ENCODE results near the gene BTBD6.

Gene BTBD6

GRCh38 chr14:105258846-105259245 lies 10.5 kb downstream of the BTBD6 start:
- CTCF ChIA-PET, result no interaction called here
- POLR2A ChIA-PET, result no interaction called here
- TF ChIP-seq CTCF (IDR thresholded peaks at IDR 0.05; ENCODE audit: control extremely low read depth, extremely low read depth, low read depth, missing control alignments), result no peak
- no peak for DNase-seq (ENCODE audit: extremely low spot score)

GRCh38 chr14:105260959-105261358 lies 12.6 kb downstream of the BTBD6 start:
- no peak for DNase-seq (ENCODE audit: extremely low spot score)
- CTCF ChIA-PET, result interaction anchor here (1.5 kb wide), 2 partner anchors 10 to 171 kb away, joined by 3 to 6 read pairs; no protein-coding TSS in a partner anchor

GRCh38 chr14:105261781-105262180 lies 13.4 kb downstream of the BTBD6 start:
- ChIA-PET CTCF (no interaction called here), POLR2A (no interaction called here)
- TF ChIP-seq CTCF (IDR thresholded peaks at IDR 0.05; ENCODE audit: control extremely low read depth, extremely low read depth, low read depth, missing control alignments), result no peak
- no peak for DNase-seq (ENCODE audit: extremely low spot score)

More at GRCh38 chr14:105260959-105261358, 12.6 kb downstream of the BTBD6 start:
- POLR2A ChIA-PET, result no interaction called here
- no peak for TF ChIP-seq CTCF (IDR thresholded peaks at IDR 0.05; ENCODE audit: control extremely low read depth, extremely low read depth, low read depth, missing control alignments)

- POLR2A ChIA-PET, result no interaction called here
- CTCF ChIA-PET, result interaction anchor here (0.8 to 1.6 kb wide), 4 partner anchors 8 to 26 kb away, joined by 3 to 4 read pairs (median 3); partner anchors contain the start of gene BTBD6
- TF ChIP-seq CTCF (IDR thresholded peaks at IDR 0.05; ENCODE audit: control extremely low read depth, extremely low read depth, low read depth, missing control alignments), result no peak
- DNase-seq (ENCODE audit: extremely low spot score), result no peak
These were observed 19.7 kb downstream of the BTBD6 start for GRCh38 chr14:105267820-105268548.

GRCh38 chr14:105268736-105269354 lies 20.5 kb downstream of the BTBD6 start:
- POLR2A ChIA-PET, result no interaction called here
- CTCF ChIA-PET, result interaction anchor here (1.1 to 1.6 kb wide), 3 partner anchors 9 to 26 kb away, joined by 3 to 4 read pairs (median 3); no protein-coding TSS in a partner anchor
- no peak for DNase-seq (ENCODE audit: extremely low spot score)
- no peak for TF ChIP-seq CTCF (IDR thresholded peaks at IDR 0.05; ENCODE audit: control extremely low read depth, extremely low read depth, low read depth, missing control alignments)

- DNase-seq (ENCODE audit: extremely low spot score), result no peak
- ChIA-PET CTCF (interaction anchor here (1.1 to 1.6 kb wide), 3 partner anchors 9 to 25 kb away, joined by 3 to 4 read pairs (median 3); no protein-coding TSS in a partner anchor), POLR2A (no interaction called here)
These were observed 21.1 kb downstream of the BTBD6 start for GRCh38 chr14:105269405-105269804.

More at GRCh38 chr14:105269405-105269804, 21.1 kb downstream of the BTBD6 start:
- no peak for TF ChIP-seq CTCF (IDR thresholded peaks at IDR 0.05; ENCODE audit: control extremely low read depth, extremely low read depth, low read depth, missing control alignments)
